ENCODE results near the gene TSPAN3.

DNA sequence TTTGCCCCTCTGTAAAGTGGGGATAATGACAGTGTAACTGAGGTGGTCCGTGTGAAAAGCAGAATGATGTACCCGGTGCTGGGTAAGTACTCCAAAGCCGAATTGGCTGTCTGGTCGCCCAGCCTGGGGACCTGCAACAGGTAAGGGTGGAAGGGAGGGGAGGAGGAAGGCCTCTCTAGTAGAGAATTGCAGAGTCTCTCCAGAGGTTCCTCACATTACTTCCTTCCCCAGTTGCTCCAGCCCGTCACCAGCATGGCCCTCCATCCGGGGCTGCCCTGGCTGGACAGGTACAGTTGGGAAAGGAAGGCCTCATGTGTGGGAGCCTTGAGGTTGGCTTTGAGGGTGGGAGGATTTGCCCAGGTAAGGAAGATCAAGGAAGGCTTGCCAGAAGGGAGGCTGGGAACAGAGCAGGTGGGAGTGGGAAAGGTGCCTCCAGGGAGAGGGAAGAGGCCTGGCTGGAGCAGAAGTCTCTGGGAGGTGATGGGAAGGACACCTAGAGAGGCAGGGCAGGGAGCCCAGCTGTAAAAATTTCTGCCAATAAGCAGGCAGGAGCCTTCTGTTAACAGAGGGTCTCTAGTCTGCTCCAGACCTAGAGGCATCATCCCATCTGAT, 77.7 kb downstream of the TSPAN3 start:
- no peak for TF ChIP-seq EZH2 (IDR thresholded peaks at IDR 0.05; ENCODE audit: borderline replicate concordance, insufficient read depth, low read depth, low read length, poor library complexity, severe bottlenecking)
- TF ChIP-seq, protein P1, sequence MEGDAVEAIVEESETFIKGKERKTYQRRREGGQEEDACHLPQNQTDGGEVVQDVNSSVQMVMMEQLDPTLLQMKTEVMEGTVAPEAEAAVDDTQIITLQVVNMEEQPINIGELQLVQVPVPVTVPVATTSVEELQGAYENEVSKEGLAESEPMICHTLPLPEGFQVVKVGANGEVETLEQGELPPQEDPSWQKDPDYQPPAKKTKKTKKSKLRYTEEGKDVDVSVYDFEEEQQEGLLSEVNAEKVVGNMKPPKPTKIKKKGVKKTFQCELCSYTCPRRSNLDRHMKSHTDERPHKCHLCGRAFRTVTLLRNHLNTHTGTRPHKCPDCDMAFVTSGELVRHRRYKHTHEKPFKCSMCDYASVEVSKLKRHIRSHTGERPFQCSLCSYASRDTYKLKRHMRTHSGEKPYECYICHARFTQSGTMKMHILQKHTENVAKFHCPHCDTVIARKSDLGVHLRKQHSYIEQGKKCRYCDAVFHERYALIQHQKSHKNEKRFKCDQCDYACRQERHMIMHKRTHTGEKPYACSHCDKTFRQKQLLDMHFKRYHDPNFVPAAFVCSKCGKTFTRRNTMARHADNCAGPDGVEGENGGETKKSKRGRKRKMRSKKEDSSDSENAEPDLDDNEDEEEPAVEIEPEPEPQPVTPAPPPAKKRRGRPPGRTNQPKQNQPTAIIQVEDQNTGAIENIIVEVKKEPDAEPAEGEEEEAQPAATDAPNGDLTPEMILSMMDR (IDR thresholded peaks at IDR 0.05): no peak

Measured in B cell (primary cell).